OCI-LY7 (cell line): Measurements from ENCODE around the gene CAPZA2.

Experiments used
- EZH2phosphoT487 ChIP-seq: fragments of 200-600 bp; sonication (generic); IDR thresholded peaks from 2 replicates; pipeline ENCODE4 v1.6.1; 2018; ENCODE audit warnings: low read depth, borderline replicate concordance, mild to moderate bottlenecking, mixed run types, antibody characterized with exemption, low read length, moderate library complexity, mixed read lengths
- TF ChIP-seq, protein P1 (sequence below): fragments of 200-600 bp; sonication (generic); conservative IDR thresholded peaks from 2 replicates; pipeline ENCODE4 v1.5.1; 2014; ENCODE audit warnings: mild to moderate bottlenecking, antibody characterized with exemption, low read length, moderate library complexity, mixed read lengths

DNA sequence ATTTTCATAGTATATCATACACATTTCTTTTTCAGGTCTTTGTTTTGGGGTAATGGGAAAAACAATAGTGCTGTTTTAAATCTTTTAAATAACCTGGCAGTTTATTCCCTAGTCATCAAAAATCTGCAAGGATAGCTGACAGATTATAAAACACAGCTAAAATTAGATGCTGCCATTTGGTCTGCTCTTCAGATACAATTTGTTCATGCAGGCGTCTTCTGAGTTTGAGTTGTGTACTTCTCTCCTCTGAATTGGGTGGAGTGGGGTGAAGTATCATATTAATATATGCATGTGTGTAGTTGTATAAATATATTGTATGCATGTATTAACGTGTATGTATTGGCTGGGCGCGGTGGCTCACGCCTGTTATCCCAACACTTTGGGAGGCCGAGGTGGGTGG is 48.0 kb downstream of the CAPZA2 start:
- TF ChIP-seq, protein P1, sequence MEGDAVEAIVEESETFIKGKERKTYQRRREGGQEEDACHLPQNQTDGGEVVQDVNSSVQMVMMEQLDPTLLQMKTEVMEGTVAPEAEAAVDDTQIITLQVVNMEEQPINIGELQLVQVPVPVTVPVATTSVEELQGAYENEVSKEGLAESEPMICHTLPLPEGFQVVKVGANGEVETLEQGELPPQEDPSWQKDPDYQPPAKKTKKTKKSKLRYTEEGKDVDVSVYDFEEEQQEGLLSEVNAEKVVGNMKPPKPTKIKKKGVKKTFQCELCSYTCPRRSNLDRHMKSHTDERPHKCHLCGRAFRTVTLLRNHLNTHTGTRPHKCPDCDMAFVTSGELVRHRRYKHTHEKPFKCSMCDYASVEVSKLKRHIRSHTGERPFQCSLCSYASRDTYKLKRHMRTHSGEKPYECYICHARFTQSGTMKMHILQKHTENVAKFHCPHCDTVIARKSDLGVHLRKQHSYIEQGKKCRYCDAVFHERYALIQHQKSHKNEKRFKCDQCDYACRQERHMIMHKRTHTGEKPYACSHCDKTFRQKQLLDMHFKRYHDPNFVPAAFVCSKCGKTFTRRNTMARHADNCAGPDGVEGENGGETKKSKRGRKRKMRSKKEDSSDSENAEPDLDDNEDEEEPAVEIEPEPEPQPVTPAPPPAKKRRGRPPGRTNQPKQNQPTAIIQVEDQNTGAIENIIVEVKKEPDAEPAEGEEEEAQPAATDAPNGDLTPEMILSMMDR, result no peak
- no peak for TF ChIP-seq EZH2phosphoT487
